Smooth muscle cell (in vitro differentiated cells): Measurements from ENCODE around the gene GABRA5. TPM values are rescaled to one million over a fixed set of nuclear protein-coding genes. Genes with fewer than 3 reads are reported as not detected.

Experiments used
- DNase-seq: peaks from one replicate; lab custom pipeline; 2025; ENCODE audit not compliant: unreplicated experiment; lab: John Stamatoyannopoulos, UW
- H2AFZ ChIP-seq: fragments of 200-600 bp; sonication (generic); 2 replicates; pipeline ENCODE4 v1.6.0; 2016; ENCODE audit warnings: antibody characterized with exemption, low read depth, mild to moderate bottlenecking
- H3F3A ChIP-seq: fragments of 200-600 bp; sonication (generic); 2 replicates; pipeline ENCODE4 v1.6.0; 2017; ENCODE audit warnings: antibody characterized with exemption, low read depth
- H3K27ac ChIP-seq: fragments of 200-600 bp; sonication (generic); 2 replicates; pipeline ENCODE4 v1.5.1; 2016; ENCODE audit warnings: low read depth, mild to moderate bottlenecking
- H3K27me3 ChIP-seq: fragments of 200-600 bp; sonication (generic); 2 replicates; pipeline ENCODE4 v1.6.1; 2016; ENCODE audit warnings: low read depth, mild to moderate bottlenecking
- H3K36me3 ChIP-seq: fragments of 200-600 bp; sonication (generic); 2 replicates; pipeline ENCODE4 v1.5.1; 2016; ENCODE audit warnings: low read depth
- H3K4me1 ChIP-seq: fragments of 200-600 bp; sonication (generic); 2 replicates; pipeline ENCODE4 v1.5.1; 2016; ENCODE audit warnings: low read depth
- H3K4me2 ChIP-seq: fragments of 200-600 bp; sonication (generic); 2 replicates; pipeline ENCODE4 v1.6.0; 2016; ENCODE audit warnings: mild to moderate bottlenecking
- H3K4me3 ChIP-seq: fragments of 200-600 bp; sonication (generic); 2 replicates; pipeline ENCODE4 v1.5.1; 2016; ENCODE audit warnings: mild to moderate bottlenecking
- H3K79me2 ChIP-seq: fragments of 200-600 bp; sonication (generic); 2 replicates; pipeline ENCODE4 v1.6.0; 2016; ENCODE audit warnings: low read depth, mild to moderate bottlenecking
- H3K9ac ChIP-seq: fragments of 200-600 bp; sonication (generic); 2 replicates; pipeline ENCODE4 v1.6.0; 2016; ENCODE audit warnings: low read depth
- H3K9me3 ChIP-seq: fragments of 200-600 bp; sonication (generic); replicated peaks from 2 replicates; pipeline ENCODE4 v1.5.1; 2016; ENCODE audit warnings: low read depth
- H4K20me1 ChIP-seq: fragments of 200-600 bp; sonication (generic); 2 replicates; pipeline ENCODE4 v1.6.0; 2016; ENCODE audit warnings: low read depth
- CTCF ChIP-seq: fragments of 200-600 bp; sonication (generic); IDR thresholded peaks from 2 replicates; pipeline ENCODE4 v1.5.1; 2017; ENCODE audit warnings: borderline replicate concordance, mild to moderate bottlenecking, antibody characterized with exemption; ENCODE audit not compliant: insufficient read depth, poor library complexity, severe bottlenecking
- WGBS: methylation state at CpG from one replicate; pipeline ENCODE4 v1.1.7; 2016; ENCODE audit warnings: low lambda C conversion rate; 5-methylcytosine and 5-hydroxymethylcytosine counted together
- polyA plus RNA-seq: library from polyadenylated mRNA; unstranded; fragments of >200 nt; fragmentation: Nextera tagmentation; extraction: Ambion mirVana; gene quantifications from 2 replicates; pipeline ENCODE4 v1.2.1, GENCODE V29; 2016
- total RNA-seq: library from RNA; depleted of rRNA; stranded (reverse); fragments of >200 nt; gene quantifications from 2 replicates; pipeline ENCODE4 v1.2.3, GENCODE V29; 2014

The GABRA5 gene
- total and polyA plus RNA-seq, 2 experiments from 2014 or later: 0.27 TPM; not detected in 1

- H3K9ac ChIP-seq: no peak overlapping the region
- H2AFZ ChIP-seq: no peak overlapping the region
- H3K79me2 ChIP-seq: no peaks in the 10 kb centered on the region
- no peak for DNase-seq
- no peaks in the 10 kb centered on the region for H3K4me1 ChIP-seq
- no peak overlapping the region for H3K4me2 ChIP-seq
- H3K36me3 ChIP-seq: no peaks in the 10 kb centered on the region
- TF ChIP-seq CTCF: no peak
- no peak overlapping the region for H3K4me3 ChIP-seq
- H3K9me3 ChIP-seq: no peaks in the 10 kb centered on the region
- no peaks in the 10 kb centered on the region for H3F3A ChIP-seq
- 83% methylated on average over 6 of the region's 6 CpGs for WGBS
- H4K20me1 ChIP-seq: no peaks in the 10 kb centered on the region
- no peak overlapping the region for H3K27ac ChIP-seq
- H3K27me3 ChIP-seq: peaks cover 15% of the 10 kb centered on the region
Measured at GRCh38 chr15:26874774-26875475, 8.1 kb downstream of the GABRA5 start.

GRCh38 chr15:26875476-26875850 lies 8.6 kb downstream of the GABRA5 start:
- Histone ChIP-seq H3K9me3 (no peaks in the 10 kb centered on the region), H3K79me2 (no peaks in the 10 kb centered on the region), H3K9ac (no peak overlapping the region), H3K27me3 (peaks cover 10% of the 10 kb centered on the region), H3K4me2 (no peak overlapping the region), H4K20me1 (no peaks in the 10 kb centered on the region), H3K4me3 (no peak overlapping the region), H3K27ac (no peak overlapping the region), H2AFZ (no peak overlapping the region), H3K36me3 (no peaks in the 10 kb centered on the region), H3K4me1 (no peaks in the 10 kb centered on the region), H3F3A (no peaks in the 10 kb centered on the region)
- TF ChIP-seq CTCF: no peak
- no peak for DNase-seq
- WGBS: 78% methylated on average over 8 of the region's 8 CpGs

GRCh38 chr15:26877831-26878230 lies 11.0 kb downstream of the GABRA5 start:
- 96% methylated on average over 10 of the region's 10 CpGs for WGBS
- Histone ChIP-seq H4K20me1 (no peaks in the 10 kb centered on the region), H3K27me3 (no peaks in the 10 kb centered on the region), H3K9me3 (no peaks in the 10 kb centered on the region), H3K79me2 (no peaks in the 10 kb centered on the region), H3K9ac (no peak overlapping the region), H3K4me3 (no peak overlapping the region), H3K4me1 (no peaks in the 10 kb centered on the region), H3K27ac (no peak overlapping the region), H3K4me2 (no peak overlapping the region), H3K36me3 (no peaks in the 10 kb centered on the region), H3F3A (no peaks in the 10 kb centered on the region), H2AFZ (no peak overlapping the region)
- no peak for DNase-seq
- no peak for TF ChIP-seq CTCF

- Histone ChIP-seq H3K4me2 (no peak overlapping the region), H2AFZ (no peak overlapping the region), H3K9ac (no peak overlapping the region), H3K4me1 (no peaks in the 10 kb centered on the region), H4K20me1 (no peaks in the 10 kb centered on the region), H3K9me3 (no peaks in the 10 kb centered on the region), H3K27ac (no peak overlapping the region), H3K36me3 (no peaks in the 10 kb centered on the region), H3K79me2 (no peaks in the 10 kb centered on the region), H3K27me3 (no peaks in the 10 kb centered on the region), H3F3A (no peaks in the 10 kb centered on the region), H3K4me3 (no peak overlapping the region)
- WGBS: 88% methylated on average over 2 of the region's 2 CpGs
- no peak for TF ChIP-seq CTCF
- DNase-seq: no peak
Measured at GRCh38 chr15:26879706-26880105, 12.8 kb downstream of the GABRA5 start.
